ENCODE data around the gene CEP57.
"Not testable (repeated sequence)": the region's sequence is repeated elsewhere in the genome, so short reads cannot be mapped to it uniquely, and the experiment has no call there.

CEP57 gene

DNA sequence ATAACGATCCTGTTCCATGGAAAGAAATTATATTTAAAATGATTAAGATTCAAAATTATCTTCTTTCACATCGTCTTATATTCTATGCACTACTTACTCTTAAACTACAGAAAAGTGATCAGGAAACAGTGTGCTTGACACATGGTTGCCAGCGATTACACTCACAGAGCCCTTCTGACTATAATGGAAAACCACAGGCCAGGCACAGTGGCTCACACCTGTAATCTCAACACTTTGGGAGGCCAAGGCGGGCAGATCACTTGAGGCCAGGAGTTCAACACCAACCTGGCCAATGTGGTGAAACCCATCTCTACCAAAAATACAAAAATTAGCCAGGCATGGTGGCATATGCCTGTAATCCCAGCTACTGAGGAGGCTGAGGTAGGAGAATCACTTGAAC lies 69.7 kb downstream of the CEP57 start:
- DNase-seq (ENCODE audit: low spot score): not testable (repeated sequence)

DNA sequence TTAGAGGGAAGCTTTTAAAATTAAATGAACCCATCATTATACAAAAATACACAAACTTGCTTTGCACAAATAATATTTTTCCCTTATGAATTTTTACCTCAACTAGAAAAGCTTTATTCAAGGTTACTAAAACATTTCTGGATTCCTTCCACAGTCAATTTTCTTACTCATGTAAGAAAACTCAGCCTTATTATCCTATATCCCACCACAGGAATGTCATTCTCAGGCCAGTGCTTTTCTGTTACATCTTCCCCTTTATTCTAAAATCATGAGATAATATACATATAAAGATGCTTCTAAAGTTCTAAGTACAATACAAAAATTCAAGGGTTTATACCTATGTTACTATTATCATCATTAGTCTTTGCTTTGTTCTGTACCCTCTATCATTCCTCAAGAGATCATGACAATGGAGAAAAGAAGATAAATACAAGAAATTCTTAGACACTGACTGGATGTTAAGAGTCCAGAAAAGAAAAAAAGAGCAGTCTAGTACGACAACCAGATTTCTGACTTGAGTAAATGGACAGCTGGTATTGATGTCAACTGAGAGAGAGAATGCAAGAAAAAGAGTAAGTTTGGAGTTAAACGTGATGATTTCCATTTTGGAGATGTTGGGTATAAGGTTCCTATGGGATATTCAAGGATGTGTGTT lies 73.3 kb downstream of the CEP57 start:
- no peak for DNase-seq (ENCODE audit: low spot score)

DNA sequence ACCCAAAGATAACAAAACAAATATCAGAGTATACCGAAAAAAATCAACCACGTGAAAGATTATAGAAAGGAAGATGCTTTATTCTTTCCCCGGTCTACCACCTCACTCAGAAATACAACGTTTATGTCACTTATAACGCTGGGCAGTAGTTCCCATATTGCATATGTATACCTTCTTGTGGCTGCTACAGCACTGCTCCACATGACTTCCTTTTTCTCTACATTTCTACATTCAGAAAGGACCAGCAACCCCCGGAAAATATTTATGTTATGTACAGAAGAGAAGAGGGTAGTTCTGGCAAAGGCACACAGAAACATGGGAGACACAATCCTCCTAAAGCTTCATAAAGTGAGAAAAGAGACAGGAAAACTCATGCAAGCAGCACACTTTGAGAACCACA lies 76.8 kb downstream of the CEP57 start:
- DNase-seq (ENCODE audit: low spot score): no peak

DNA sequence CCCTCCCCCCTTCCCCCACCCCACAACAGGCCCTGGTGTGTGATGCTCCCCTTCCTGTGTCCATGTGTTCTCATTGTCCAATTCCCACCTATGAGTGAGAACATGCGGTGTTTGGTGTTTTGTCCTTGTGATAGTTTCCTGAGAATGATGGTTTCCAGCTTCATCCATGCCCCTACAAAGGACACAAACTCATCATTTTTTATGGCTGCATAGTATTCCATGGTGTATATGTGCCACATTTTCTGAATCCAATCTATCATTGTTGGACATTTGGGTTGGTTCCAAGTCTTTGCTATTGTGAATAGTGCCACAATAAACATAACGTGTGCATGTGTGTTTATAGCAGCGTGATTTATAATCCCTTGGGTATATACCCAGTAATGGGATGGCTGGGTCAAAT lies 80.6 kb downstream of the CEP57 start:
- DNase-seq (ENCODE audit: low spot score): not testable (repeated sequence)

DNA sequence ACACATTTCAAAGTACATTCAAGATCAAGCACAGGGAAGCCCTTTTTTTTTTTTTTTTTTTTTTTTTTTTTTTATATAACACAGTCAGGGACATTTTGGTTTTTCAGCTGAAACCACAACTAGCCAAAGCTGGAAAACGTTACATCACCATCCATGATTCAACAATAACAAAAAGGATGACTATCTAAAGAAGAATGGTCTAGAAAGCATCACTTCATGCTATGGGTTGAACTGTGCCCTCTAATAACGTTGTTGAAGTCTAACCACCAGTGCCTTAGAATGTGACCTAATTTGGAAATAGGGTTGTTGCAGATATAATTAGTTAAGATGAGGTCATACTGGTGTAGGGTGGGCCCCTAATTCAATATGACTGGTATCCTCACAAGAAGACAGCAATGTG lies 87.0 kb downstream of the CEP57 start:
- DNase-seq (ENCODE audit: low spot score): no peak

All from NAMALWA (cell line).